ENCODE results near the gene SRC.

The SRC gene

DNA sequence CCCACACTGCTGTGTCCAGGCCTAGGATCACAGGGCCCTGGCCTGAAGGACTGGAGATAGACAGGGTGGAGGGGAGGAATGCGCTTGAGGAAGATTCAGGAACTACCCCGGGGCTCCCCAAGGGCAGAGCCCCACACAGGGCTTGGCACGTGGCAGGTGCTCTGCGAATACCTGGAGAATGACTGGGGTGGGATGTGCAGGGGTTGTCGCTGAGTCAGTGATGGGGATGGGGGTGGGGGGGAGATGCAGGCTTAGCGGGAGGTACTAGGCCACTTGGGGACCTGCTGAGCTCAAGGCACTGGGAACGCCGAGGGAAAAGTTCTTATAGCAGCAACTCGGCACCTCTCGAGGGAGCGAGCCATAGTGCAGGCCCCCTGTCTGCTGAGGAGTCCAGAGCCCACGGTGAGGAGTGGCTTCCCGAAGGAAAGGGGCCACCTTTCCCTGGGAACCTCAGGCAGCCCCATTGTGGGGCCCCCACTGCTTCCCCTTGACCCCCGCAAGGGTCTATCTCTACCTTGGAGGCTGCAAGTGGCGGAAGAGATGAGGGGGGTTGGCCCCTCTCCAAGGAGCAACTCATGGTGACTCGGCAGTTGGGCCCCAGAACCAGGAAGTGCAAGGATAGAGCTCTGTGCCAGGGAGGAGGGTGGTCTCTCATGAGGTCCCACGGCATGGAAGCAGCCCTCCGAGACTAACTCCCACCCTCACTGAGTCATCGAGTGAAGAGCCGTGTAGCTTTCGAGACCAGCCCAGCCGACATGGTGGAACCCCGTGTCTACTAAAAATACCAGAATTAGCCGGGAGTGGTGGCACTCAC lies 33.1 kb downstream of the SRC start:
- peak overlapping the region; percentile 9 for H3K27ac ChIP-seq

DNA sequence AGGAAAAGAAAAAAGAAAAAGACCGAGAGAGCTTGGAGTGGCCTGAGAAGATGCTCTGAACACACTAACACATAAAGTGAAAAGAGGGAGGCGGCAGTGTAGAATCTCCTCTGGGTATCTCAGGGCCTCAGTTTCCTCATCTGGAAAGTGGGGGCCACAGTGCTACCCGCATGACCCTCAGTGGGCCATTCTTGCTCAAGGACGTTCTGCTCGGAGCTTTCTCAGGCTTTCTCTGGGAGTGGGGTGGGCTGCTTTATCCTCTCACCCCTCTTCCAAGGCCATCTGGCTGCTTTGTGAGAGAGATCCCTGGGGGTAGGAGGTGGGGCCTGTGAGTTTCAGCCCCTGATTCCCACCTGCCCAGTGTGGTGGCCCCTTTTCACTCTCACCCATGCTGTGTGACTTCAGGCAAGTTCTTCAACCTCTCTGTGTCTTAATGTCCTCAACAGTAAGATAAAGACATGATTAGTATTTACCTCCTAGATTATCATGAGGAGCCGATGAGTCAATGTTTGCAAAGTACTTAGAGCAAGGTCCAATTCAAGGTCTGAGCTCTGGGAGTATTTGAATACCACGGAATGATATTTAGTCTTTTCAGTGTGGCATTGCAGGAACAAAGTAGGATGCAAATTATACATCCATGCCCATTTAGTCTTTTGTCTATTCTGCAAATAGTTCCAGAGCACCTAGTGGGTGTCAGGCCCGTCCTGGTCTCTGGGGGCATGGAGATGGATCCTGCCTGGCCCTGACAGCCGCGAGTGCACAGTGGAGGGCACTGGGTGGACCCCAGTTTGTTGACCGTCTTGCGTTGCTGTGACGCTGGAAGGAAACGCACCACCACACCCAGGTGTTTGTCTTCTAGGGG lies 34.3 kb downstream of the SRC start:
- H3K27ac ChIP-seq: peak overlapping the region; percentile 9
- no peak for DNase-seq (ENCODE audit: low read depth, low spot score)

More for the DNA sequence above, 33.1 kb downstream of the SRC start:
- no peak for DNase-seq (ENCODE audit: low read depth, low spot score)

DNA sequence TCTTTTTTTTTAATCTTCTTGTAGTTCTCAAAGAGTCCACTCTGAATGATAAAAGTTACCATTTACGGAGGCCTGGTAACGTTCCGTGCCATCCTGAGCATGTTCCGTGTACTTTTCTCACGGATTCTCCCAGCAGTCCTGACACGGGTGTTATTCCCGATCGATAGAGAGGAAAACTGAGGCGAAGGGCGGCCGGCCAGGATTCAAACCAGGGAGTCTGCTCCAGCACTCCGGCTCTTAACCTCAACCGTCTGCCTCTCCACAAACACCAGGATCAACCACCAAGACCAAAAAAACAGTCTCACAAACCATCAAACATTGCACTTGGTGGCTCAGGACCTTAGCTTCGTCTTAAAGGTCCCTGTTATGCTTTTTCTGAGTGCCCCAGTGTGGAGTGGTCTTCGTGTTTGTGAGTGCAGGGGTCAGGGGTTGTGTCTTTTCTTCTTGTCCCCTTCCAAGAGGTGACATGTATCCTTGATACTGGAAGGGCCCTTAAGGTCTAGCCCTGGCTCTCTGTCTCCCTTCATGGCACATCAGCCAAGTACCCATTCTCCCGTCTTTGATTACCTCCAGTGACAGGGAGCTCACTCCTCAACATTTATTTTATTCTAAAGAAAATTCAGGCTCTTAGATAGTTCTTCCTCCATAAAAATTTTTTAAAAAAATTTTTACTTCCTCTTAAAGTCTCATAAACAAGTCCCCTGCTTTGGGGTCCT lies 35.1 kb downstream of the SRC start:
- no peak overlapping the region for H3K27ac ChIP-seq
- DNase-seq (ENCODE audit: low read depth, low spot score): no peak

DNA sequence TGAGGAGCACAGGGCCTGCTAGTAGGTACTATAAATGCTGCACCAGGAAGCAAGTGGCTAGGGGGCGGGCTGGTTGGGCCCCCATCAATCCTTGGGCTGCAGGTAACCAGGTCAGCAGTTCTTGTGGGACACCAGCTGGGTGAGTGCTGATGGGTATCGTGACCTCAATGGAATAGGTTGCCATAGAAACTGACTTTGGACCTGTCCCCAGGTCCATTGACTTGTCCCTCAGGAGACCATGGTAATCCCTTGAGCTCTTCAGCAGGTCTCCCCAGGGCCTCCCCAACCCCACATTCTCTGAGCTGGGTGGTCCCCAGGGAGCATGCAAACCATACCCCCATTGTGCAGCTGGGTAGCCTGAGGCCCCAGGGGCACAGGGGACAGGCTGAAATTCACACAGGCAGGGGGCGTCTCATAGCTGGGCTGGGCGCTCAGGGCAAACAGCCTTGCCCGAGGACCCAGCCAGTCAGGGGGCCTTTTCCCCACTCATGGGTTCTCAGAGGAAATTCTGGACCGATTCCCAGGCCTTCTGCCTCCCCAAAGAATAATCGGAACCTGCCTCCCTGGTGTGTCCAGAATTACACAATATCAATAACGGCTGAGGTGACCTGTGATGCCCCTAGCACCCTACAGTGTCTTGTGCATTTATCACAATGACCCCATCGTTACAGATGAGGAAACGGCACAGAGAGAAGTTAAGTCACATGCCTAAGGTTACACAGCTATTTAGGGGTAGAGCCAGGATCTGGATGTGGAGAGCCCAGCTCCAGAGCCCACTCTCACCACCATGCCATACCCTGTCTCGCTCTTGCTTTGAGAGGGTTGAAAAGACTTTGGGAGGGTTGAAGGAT lies 35.9 kb downstream of the SRC start:
- no peak overlapping the region for H3K27ac ChIP-seq
- DNase-seq (ENCODE audit: low read depth, low spot score): no peak

DNA sequence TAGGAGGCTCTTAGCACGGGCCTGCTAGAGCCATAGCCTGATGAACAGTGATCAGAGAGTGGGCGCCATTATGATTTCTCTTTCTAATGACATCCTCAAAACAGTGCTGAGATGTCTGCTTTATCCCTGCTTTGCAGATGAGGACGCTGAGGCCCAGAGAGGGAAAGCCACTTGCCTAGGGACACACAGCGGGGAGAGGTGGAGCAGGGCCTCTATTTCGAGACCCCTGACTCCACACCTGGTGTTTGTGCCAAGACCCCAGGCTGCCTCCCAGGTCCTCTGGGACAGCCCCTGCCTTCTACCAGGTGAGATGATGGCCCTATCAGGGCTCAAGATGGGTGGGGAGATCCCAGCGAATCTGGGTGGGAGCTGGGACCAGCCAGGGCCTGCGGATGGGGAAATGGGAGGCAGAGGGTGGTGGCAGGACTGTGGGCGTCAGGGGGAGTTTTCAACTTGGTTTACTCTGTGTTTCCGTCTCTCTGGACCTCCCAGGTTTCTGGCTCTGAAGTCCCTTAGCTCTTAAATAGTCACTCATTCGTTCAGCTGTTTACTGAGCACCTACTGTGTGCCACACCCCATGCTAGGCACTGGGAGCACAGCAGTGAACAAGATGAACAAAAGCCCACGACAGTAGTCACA lies 36.7 kb downstream of the SRC start:
- DNase-seq (ENCODE audit: low read depth, low spot score): no peak
- H3K27ac ChIP-seq: peak overlapping the region; percentile 20

DNA sequence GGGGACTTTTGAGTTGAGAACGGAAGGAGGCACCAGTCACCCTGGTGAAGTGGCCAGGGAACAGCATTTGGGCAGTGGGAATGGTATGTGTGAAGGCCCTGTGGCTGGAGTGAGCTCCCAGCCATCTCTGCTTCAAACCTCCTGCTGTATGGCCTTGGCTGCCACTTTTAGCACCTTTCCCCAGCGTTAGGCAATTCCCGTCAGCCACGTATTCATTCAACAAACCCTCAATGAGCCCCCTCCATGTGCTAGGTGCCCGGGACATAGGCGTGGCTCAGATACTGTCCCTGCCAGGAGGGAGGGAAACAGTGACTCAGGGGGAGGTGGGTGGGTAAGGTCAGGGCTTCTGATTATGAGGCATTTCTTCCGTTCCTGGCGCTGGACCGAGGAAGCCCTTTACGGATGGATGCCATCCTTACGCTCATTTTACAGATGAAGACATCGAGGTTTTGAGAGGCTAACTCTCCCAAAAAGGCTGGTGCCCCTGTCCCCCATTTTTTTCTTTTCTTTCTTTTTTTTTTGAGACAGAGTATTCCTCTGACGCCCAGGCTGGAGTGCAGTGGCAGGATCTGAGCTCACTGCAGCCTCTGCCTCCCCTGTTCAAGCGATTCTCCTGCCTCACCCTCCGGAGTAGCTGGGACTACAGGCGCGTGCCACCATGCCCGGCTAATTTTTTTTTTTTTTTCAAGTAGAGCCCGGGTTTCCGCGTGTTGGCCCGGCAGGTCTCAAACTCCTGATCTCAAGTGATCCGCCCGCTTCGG lies 37.5 kb downstream of the SRC start:
- no peak for DNase-seq (ENCODE audit: low read depth, low spot score)
- H3K27ac ChIP-seq: peak overlapping the region; percentile 20

DNA sequence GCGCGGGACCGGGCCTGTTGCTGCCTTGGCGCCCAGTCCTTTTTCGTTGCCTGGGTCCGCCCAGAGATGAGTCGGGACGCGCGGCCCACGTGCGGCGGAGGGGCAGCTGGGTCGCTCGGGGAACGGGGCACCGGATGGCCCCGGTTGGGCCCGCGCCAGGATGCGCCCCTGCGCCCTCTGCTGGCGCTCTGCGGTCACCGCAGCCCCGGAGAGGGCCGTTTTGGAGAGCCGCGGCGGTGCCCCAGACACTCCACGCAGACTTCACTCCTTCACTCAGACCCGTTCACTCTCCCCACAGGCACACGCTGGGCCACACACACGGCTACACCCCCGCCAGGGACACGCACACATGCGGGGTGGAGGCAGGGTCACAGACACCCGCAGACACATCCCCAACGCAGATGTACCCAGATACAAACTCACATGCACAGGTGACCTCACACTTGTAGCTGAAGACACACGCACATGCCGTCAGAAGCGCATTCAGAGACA lies 38.8 kb downstream of the SRC start:
- DNase-seq (ENCODE audit: low read depth, low spot score): no peak
- H3K27ac ChIP-seq: no peak overlapping the region

DNA sequence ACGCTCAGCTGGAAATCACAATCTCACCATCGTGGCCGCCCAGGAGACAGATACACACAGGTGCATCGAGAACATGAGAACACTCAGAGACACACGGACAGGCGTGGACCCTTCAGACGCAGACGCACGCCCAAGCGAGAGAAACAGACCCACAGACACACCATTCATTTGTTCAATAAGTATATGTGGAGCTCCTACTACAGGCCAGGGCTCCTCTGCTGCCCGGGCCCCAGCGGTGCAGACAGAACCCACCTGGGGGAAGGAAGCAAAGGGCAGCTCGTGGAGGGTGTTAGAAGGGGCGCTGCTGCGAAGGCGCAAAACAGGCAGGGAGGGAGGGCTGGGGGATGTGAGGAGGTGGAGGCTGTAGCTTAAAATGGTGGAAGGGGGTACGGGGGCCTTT lies 39.2 kb downstream of the SRC start:
- DNase-seq (ENCODE audit: low read depth, low spot score): no peak
- H3K27ac ChIP-seq: no peak overlapping the region

DNA sequence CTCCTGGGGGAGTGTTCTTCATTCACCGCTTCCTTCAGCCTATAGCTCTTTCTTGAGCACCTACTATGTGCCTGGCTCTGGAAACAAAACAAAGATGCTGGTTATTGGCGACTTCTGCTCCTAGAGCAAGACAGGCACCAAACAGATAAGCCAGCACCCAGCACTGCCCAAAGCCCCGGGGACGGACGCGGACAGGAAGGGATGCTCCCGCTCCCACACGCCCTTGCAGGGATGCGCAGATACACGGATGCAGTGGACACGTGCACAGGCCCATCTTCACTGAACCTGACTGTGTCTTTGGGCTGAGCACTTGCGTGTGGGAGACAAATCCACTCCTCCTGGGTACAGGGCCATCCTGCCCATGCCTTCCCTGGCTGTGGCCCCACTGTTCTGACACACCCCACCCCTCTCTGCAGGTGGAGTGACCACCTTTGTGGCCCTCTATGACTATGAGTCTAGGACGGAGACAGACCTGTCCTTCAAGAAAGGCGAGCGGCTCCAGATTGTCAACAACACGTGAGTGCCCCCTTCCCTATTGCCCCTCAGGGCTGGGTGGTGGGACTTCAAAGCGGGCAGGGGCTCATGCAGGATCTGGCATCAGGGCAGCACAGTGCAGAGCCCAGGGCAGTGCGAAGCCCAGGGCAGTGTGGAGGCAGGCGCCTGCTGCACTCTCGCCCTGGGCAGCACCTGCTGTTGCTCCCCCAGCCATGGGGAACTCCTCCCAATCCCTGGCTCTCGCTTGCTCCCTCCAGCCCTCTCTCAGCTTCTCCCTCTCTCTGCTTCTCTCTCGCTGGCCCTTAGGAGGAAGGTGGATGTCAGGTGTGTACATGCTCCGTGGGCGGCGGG lies 39.9 kb downstream of the SRC start:
- no peak for DNase-seq (ENCODE audit: low read depth, low spot score)
- no peak overlapping the region for H3K27ac ChIP-seq

DNA sequence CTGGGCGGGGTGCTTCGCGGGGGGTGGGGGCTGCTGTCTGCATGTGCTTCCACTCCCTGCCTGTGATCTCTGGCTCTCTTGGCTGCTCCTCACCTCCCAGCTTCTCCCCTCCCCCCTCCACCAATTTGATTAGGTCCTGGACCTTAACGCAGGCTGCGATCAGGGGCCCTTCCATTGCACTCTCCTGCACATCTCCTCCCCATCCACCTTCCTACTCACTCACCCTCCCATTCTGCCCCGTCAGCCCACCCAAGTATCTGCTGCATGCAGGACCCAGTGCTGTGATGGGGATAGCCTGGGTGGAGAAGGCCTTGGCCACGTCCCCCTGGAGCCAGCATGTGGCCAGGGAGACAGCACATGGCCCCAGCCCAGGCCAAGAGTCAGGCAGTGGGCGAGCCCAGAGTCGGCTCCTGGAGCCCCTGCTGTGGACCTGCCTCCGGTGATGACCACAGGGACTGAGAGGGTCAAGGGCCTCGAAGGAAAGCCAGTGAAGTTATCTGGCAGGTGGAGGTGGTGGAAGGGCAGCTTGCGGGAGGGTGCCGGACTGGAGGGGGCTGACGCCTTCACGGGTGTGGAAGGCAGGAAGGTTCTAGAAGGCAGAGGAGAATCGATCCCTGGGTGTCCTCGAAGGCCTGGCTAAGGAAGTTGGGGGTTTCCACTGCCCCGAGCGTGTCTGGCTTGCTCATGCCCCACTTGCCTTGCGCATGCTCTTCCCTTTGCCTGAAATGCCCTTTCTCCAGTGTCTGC lies 40.7 kb downstream of the SRC start:
- no peak overlapping the region for H3K27ac ChIP-seq
- no peak for DNase-seq (ENCODE audit: low read depth, low spot score)

DNA sequence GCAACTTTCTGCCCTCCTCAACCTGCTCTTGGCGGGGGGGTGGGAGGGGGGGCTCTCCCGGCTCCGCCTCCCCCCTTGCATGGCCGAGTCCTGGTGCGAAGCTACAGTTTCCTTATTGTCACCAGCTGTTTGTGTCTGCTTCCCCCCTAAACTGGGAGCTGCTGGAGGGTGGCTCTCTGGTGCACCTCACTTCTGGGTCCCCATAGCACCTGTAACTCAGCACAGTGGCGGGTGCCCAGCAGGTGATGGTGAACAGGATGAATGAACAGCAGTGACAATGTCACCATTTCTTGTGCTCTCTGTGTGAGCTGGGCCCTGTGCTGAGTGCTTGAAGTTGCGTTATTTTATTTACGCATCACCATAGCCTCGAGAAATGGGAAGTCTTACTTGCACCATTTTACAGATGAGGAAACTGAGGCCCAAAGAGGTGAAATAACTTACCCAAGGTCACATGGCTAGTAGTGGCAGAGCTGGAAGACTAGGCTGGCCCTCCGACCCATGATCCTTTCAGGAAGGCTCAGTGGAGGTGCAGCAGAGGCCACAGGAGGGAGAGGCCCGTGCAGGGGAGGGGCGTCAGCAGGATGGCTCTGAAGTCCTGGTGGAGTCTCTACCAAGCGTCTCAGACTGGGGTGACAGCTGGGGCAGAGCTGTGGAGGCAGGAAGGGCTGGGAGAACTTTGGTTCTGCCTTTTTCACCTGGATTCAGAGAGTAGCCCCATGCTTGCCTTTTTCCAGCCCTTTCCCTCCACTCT lies 41.8 kb downstream of the SRC start:
- no peak overlapping the region for H3K27ac ChIP-seq
- DNase-seq (ENCODE audit: low read depth, low spot score): no peak

DNA sequence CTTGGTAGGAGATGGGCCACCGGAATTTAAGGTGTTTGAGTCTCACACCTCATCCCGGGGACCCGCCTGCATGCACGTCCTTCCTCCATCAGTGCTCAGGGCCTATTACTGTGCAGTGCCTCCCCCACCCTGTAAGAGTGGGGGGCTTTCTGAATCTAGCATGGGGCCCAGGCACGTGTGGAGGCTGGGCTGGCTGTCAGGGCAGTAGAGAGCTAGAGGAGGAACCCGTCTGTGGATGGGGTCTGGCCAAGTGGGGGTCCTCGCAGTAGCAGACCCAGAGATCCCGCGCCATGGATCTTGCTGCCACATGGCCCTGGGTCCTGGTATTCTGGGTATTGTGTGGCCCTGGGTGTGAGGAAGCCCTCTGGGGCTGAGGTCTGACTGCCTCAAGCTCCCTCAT lies 42.9 kb downstream of the SRC start:
- H3K27ac ChIP-seq: no peak overlapping the region
- no peak for DNase-seq (ENCODE audit: low read depth, low spot score)

DNA sequence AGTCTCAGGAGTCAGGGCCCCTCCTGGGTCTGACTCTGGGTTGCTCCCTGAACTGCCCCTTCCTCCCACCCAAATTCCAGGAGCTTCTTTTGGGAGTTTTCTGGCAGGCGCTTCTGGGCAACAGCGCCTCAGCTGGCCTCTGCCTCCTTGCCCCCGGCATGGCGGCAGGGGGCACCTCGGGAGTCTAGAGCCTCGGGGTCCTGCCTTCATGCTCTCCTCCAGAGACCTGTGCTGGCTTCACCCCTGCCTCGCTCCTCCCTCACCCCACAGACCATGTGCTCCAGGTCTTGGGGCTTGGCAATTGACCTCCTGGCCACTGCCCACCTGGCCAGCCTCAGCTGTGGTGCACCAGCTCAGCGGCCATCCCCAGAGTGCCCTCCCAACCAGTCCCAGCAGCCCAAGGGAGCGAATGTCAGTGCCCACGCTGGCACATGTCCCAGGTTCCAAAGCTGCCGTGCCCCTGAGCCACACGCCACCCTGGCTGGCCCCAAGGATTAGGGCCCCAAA lies 43.4 kb downstream of the SRC start:
- no peak for DNase-seq (ENCODE audit: low read depth, low spot score)
- H3K27ac ChIP-seq: no peak overlapping the region

DNA sequence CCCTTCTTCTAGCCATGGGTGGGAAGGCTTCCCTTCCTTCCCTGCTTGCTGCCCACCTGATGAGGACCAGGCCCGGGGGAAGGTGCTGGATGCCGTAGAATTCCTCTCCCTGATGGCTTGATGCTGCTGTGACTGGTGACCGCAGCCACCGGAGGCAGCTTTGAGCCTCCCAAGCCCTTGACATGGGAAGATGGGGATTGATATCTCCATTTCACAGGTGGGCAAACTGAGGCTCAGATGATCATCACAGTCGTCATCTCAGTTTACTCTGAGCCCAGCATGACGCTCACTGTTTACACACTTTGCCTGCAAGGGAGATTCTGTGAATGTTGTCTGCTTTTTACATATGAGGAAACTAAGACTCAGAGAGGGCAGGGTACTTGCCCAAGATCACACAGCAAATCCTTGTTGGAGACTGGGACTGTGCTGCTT lies 43.9 kb downstream of the SRC start:
- DNase-seq (ENCODE audit: low read depth, low spot score): no peak

DNA sequence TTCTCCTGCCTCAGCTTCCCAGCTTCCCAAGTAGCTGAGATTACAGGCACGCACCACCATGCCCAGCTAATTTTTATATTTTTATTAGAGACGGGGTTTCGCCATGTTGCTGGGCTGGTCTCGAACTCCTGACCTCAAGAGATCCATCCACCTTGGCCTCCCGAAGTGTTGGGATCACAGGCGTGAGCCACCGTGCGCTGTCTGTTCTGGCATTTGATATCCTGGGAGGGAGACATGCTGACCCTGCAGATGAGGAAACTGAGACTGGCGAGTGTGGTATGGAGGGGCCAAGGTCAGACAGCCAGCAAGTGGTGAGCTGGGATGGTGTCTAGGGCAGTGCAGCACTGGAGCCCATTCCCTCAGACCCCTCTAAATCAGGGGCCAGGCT lies 44.6 kb downstream of the SRC start:
- no peak for DNase-seq (ENCODE audit: low read depth, low spot score)
- H3K27ac ChIP-seq: no peak overlapping the region

More for the DNA sequence above, 43.9 kb downstream of the SRC start:
- H3K27ac ChIP-seq: no peak overlapping the region

DNA sequence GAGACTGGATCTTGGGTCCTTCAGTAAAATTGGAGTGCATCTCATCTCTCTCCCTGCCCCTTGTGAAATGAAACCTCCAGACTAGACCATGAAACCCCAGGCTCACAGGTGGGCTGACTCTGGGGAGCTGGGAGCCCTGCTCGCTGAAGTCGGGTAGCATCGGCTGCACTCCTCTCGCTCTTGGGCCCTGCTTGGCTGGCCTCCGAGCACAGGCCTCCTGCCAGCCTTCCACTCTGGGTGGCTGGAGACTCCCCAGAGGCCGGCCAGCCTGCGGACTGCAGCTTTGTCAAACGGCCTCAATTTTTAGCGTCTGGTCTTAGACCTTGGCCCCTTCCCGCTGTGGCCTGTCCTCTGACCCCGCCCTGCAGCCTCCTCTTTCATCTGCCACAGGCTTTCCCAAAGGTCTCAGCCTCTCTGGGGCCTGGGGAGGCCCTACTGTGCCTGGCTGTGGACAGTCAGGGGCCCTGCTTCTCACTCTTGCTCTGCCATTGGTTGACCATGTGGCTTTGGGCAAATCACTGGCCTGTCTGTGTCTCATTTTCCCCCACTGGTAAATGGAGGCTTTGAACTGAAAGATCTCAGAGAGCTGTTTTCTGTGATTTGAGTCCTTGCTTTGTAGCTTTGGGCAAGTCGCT lies 45.1 kb downstream of the SRC start:
- DNase-seq (ENCODE audit: low read depth, low spot score): no peak
- H3K27ac ChIP-seq: no peak overlapping the region
